ENCODE data around the gene TNK1.
"Not testable (repeated sequence)": the region's sequence is repeated elsewhere in the genome, so short reads cannot be mapped to it uniquely, and the experiment has no call there.

Gene TNK1

GRCh38 chr17:7367083-7367482 lies 13.8 kb upstream of the TNK1 start:
- ChIA-PET CTCF (interaction anchor here (1.9 kb wide), 1 partner anchor 11 kb away, joined by 8 read pairs; no protein-coding TSS in a partner anchor), POLR2A (no interaction called here)
- Histone ChIP-seq H3K4me3 (ENCODE audit: control insufficient read depth in 1 of 7, extremely low read depth in 1 of 7, insufficient read depth in 4 of 7, low read depth in 2 of 7, low read length in 6 of 7) (no peak overlapping the region), H3K27me3 (replicated peaks in 2 of 5; ENCODE audit: control insufficient read depth in 4 of 5, insufficient read depth in 5 of 5, low read length in 4 of 5) (peaks cover 0 to 6% (median 0%) of the 10 kb centered on the region in 5 experiments), H3K4me1 (ENCODE audit: control extremely low read depth in 1 of 4, control insufficient read depth in 4 of 4, insufficient read depth in 4 of 4, low read length in 3 of 4) (no peaks in the 10 kb centered on the region), H3K27ac (ENCODE audit: insufficient read depth in 1 of 2, low read depth in 1 of 2, low read length in 2 of 2, poor library complexity in 1 of 2, severe bottlenecking in 2 of 2) (no peak overlapping the region), H3K36me3 (ENCODE audit: control insufficient read depth in 4 of 4, insufficient read depth in 4 of 4, low read length in 3 of 4) (no peaks in the 10 kb centered on the region), H3K9me3 (ENCODE audit: control extremely low read depth in 1 of 5, control insufficient read depth in 4 of 5, insufficient read depth in 2 of 5, low read depth in 1 of 5, low read length in 4 of 5) (no peaks in the 10 kb centered on the region)
- 100% methylated on average over 3 of the region's 8 CpGs for WGBS (ENCODE audit: insufficient coverage)
- no peak for DNase-seq

GRCh38 chr17:7367918-7368598 lies 12.8 kb upstream of the TNK1 start:
- DNase-seq: no peak
- Histone ChIP-seq H3K4me1 (ENCODE audit: control extremely low read depth in 1 of 4, control insufficient read depth in 4 of 4, insufficient read depth in 4 of 4, low read length in 3 of 4) (no peaks in the 10 kb centered on the region), H3K9me3 (ENCODE audit: control extremely low read depth in 1 of 5, control insufficient read depth in 4 of 5, insufficient read depth in 2 of 5, low read depth in 1 of 5, low read length in 4 of 5) (no peaks in the 10 kb centered on the region), H3K27ac (ENCODE audit: insufficient read depth in 1 of 2, low read depth in 1 of 2, low read length in 2 of 2, poor library complexity in 1 of 2, severe bottlenecking in 2 of 2) (no peak overlapping the region), H3K27me3 (replicated peaks in 2 of 5; ENCODE audit: control insufficient read depth in 4 of 5, insufficient read depth in 5 of 5, low read length in 4 of 5) (peaks cover 0 to 6% (median 0%) of the 10 kb centered on the region in 5 experiments), H3K4me3 (ENCODE audit: control insufficient read depth in 1 of 7, extremely low read depth in 1 of 7, insufficient read depth in 4 of 7, low read depth in 2 of 7, low read length in 6 of 7) (no peak overlapping the region), H3K36me3 (ENCODE audit: control insufficient read depth in 4 of 4, insufficient read depth in 4 of 4, low read length in 3 of 4) (no peaks in the 10 kb centered on the region)
- ChIA-PET POLR2A (interaction anchor here (0.6 kb wide), 1 partner anchor 190 kb away, joined by 3 read pairs; the partner anchor contains the start of gene TNFSF13), CTCF (interaction anchor here (0.9 to 1.9 kb wide), 3 partner anchors 12 to 72 kb away, joined by 3 to 8 read pairs (median 3); no protein-coding TSS in a partner anchor)
- 67% methylated on average over 2 of the region's 13 CpGs for WGBS (ENCODE audit: insufficient coverage)

- 83% methylated on average over 4 of the region's 5 CpGs for WGBS (ENCODE audit: insufficient coverage)
- ChIA-PET CTCF (interaction anchor here (0.9 to 2.0 kb wide), 3 partner anchors 12 to 72 kb away, joined by 3 to 8 read pairs (median 7); no protein-coding TSS in a partner anchor), POLR2A (interaction anchor here (0.9 kb wide), 1 partner anchor 32 kb away, joined by 3 read pairs; the partner anchor contains the start of gene ACAP1)
- not testable (repeated sequence) for H3K27ac ChIP-seq (ENCODE audit: insufficient read depth in 1 of 2, low read depth in 1 of 2, low read length in 2 of 2, poor library complexity in 1 of 2, severe bottlenecking in 2 of 2); H3K36me3 ChIP-seq (ENCODE audit: control insufficient read depth in 4 of 4, insufficient read depth in 4 of 4, low read length in 3 of 4); H3K4me3 ChIP-seq (ENCODE audit: control insufficient read depth in 1 of 7, extremely low read depth in 1 of 7, insufficient read depth in 4 of 7, low read depth in 2 of 7, low read length in 6 of 7); H3K9me3 ChIP-seq (ENCODE audit: control extremely low read depth in 1 of 5, control insufficient read depth in 4 of 5, insufficient read depth in 2 of 5, low read depth in 1 of 5, low read length in 4 of 5); H3K4me1 ChIP-seq (ENCODE audit: control extremely low read depth in 1 of 4, control insufficient read depth in 4 of 4, insufficient read depth in 4 of 4, low read length in 3 of 4); H3K27me3 ChIP-seq (replicated peaks in 2 of 5; ENCODE audit: control insufficient read depth in 4 of 5, insufficient read depth in 5 of 5, low read length in 4 of 5); DNase-seq
Observed at GRCh38 chr17:7368599-7368994, 12.3 kb upstream of the TNK1 start.

GRCh38 chr17:7369825-7370224 lies 11.1 kb upstream of the TNK1 start:
- POLR2A ChIA-PET: interaction anchor here (0.6 to 0.9 kb wide), 2 partner anchors 11 to 33 kb away, joined by 3 read pairs; partner anchors contain the start of gene ACAP1
- no peaks in the 10 kb centered on the region for H3K4me1 ChIP-seq (ENCODE audit: control extremely low read depth in 1 of 4, control insufficient read depth in 4 of 4, insufficient read depth in 4 of 4, low read length in 3 of 4)

GRCh38 chr17:7370853-7371252 lies 10.0 kb upstream of the TNK1 start:
- ChIA-PET POLR2A (no interaction called here), CTCF (interaction anchor here (0.8 to 2.5 kb wide), 5 partner anchors 10 to 86 kb away, joined by 3 to 8 read pairs (median 3); partner anchors contain the start of gene TMEM95)
- no peaks in the 10 kb centered on the region for H3K4me1 ChIP-seq (ENCODE audit: control extremely low read depth in 1 of 4, control insufficient read depth in 4 of 4, insufficient read depth in 4 of 4, low read length in 3 of 4)
- peaks cover 0 to 6% (median 0%) of the 10 kb centered on the region in 5 experiments for H3K27me3 ChIP-seq (replicated peaks in 2 of 5; ENCODE audit: control insufficient read depth in 4 of 5, insufficient read depth in 5 of 5, low read length in 4 of 5)
- no peaks in the 10 kb centered on the region for H3K36me3 ChIP-seq (ENCODE audit: control insufficient read depth in 4 of 4, insufficient read depth in 4 of 4, low read length in 3 of 4)
- H3K9me3 ChIP-seq (ENCODE audit: control extremely low read depth in 1 of 5, control insufficient read depth in 4 of 5, insufficient read depth in 2 of 5, low read depth in 1 of 5, low read length in 4 of 5): no peaks in the 10 kb centered on the region
- no peak for DNase-seq
- no peak overlapping the region for H3K27ac ChIP-seq (ENCODE audit: insufficient read depth in 1 of 2, low read depth in 1 of 2, low read length in 2 of 2, poor library complexity in 1 of 2, severe bottlenecking in 2 of 2)
- no CpG with 5 or more reads among the region's 4 CpGs for WGBS (ENCODE audit: insufficient coverage)
- no peak overlapping the region for H3K4me3 ChIP-seq (ENCODE audit: control insufficient read depth in 1 of 7, extremely low read depth in 1 of 7, insufficient read depth in 4 of 7, low read depth in 2 of 7, low read length in 6 of 7)

More at GRCh38 chr17:7369825-7370224, 11.1 kb upstream of the TNK1 start:
- no peaks in the 10 kb centered on the region for H3K36me3 ChIP-seq (ENCODE audit: control insufficient read depth in 4 of 4, insufficient read depth in 4 of 4, low read length in 3 of 4)
- 100% methylated on average over 5 of the region's 5 CpGs for WGBS (ENCODE audit: insufficient coverage)
- CTCF ChIA-PET: interaction anchor here (1.3 to 2.5 kb wide), 3 partner anchors 11 to 22 kb away, joined by 3 to 8 read pairs (median 7); partner anchors contain the start of gene TMEM95
- H3K4me3 ChIP-seq (ENCODE audit: control insufficient read depth in 1 of 7, extremely low read depth in 1 of 7, insufficient read depth in 4 of 7, low read depth in 2 of 7, low read length in 6 of 7): no peak overlapping the region
- H3K27ac ChIP-seq (ENCODE audit: insufficient read depth in 1 of 2, low read depth in 1 of 2, low read length in 2 of 2, poor library complexity in 1 of 2, severe bottlenecking in 2 of 2): no peak overlapping the region
- no peaks in the 10 kb centered on the region for H3K9me3 ChIP-seq (ENCODE audit: control extremely low read depth in 1 of 5, control insufficient read depth in 4 of 5, insufficient read depth in 2 of 5, low read depth in 1 of 5, low read length in 4 of 5)
- DNase-seq: no peak
- peaks cover 0 to 6% (median 0%) of the 10 kb centered on the region in 5 experiments for H3K27me3 ChIP-seq (replicated peaks in 2 of 5; ENCODE audit: control insufficient read depth in 4 of 5, insufficient read depth in 5 of 5, low read length in 4 of 5)

GRCh38 chr17:7374353-7374752 lies 6.5 kb upstream of the TNK1 start:
- peaks cover 0 to 4% (median 0%) of the 10 kb centered on the region in 5 experiments for H3K27me3 ChIP-seq (replicated peaks in 2 of 5; ENCODE audit: control insufficient read depth in 4 of 5, insufficient read depth in 5 of 5, low read length in 4 of 5)
- no peaks in the 10 kb centered on the region for H3K4me1 ChIP-seq (ENCODE audit: control extremely low read depth in 1 of 4, control insufficient read depth in 4 of 4, insufficient read depth in 4 of 4, low read length in 3 of 4)
- H3K36me3 ChIP-seq (ENCODE audit: control insufficient read depth in 4 of 4, insufficient read depth in 4 of 4, low read length in 3 of 4): no peaks in the 10 kb centered on the region
- no peak overlapping the region for H3K27ac ChIP-seq (ENCODE audit: insufficient read depth in 1 of 2, low read depth in 1 of 2, low read length in 2 of 2, poor library complexity in 1 of 2, severe bottlenecking in 2 of 2)
- ChIA-PET CTCF (interaction anchor here (1.1 to 3.4 kb wide), 4 partner anchors 8 to 28 kb away, joined by 3 to 13 read pairs (median 4); partner anchors contain the start of gene TMEM95), POLR2A (no interaction called here)
- peaks cover 0 to 3% (median 2%) of the 10 kb centered on the region in 5 experiments for H3K9me3 ChIP-seq (ENCODE audit: control extremely low read depth in 1 of 5, control insufficient read depth in 4 of 5, insufficient read depth in 2 of 5, low read depth in 1 of 5, low read length in 4 of 5)
- no peak overlapping the region for H3K4me3 ChIP-seq (ENCODE audit: control insufficient read depth in 1 of 7, extremely low read depth in 1 of 7, insufficient read depth in 4 of 7, low read depth in 2 of 7, low read length in 6 of 7)
- no peak for DNase-seq
- WGBS (ENCODE audit: insufficient coverage): 93% methylated on average over 2 of the region's 2 CpGs

GRCh38 chr17:7379134-7379533 lies 1.8 kb upstream of the TNK1 start:
- no peak for DNase-seq
- Histone ChIP-seq H3K27ac (ENCODE audit: insufficient read depth in 1 of 2, low read depth in 1 of 2, low read length in 2 of 2, poor library complexity in 1 of 2, severe bottlenecking in 2 of 2) (no peak overlapping the region), H3K27me3 (replicated peaks in 2 of 5; ENCODE audit: control insufficient read depth in 4 of 5, insufficient read depth in 5 of 5, low read length in 4 of 5) (peaks cover 2 to 33% (median 23%) of the 10 kb centered on the region in 5 experiments), H3K4me1 (ENCODE audit: control extremely low read depth in 1 of 4, control insufficient read depth in 4 of 4, insufficient read depth in 4 of 4, low read length in 3 of 4) (peaks cover 0 to 25% (median 13%) of the 10 kb centered on the region in 4 experiments), H3K9me3 (ENCODE audit: control extremely low read depth in 1 of 5, control insufficient read depth in 4 of 5, insufficient read depth in 2 of 5, low read depth in 1 of 5, low read length in 4 of 5) (peaks cover 0 to 11% (median 3%) of the 10 kb centered on the region in 5 experiments), H3K36me3 (ENCODE audit: control insufficient read depth in 4 of 4, insufficient read depth in 4 of 4, low read length in 3 of 4) (no peaks in the 10 kb centered on the region), H3K4me3 (ENCODE audit: control insufficient read depth in 1 of 7, extremely low read depth in 1 of 7, insufficient read depth in 4 of 7, low read depth in 2 of 7, low read length in 6 of 7) (no peak overlapping the region)
- no CpG with 5 or more reads among the region's 3 CpGs for WGBS (ENCODE audit: insufficient coverage)
- ChIA-PET POLR2A (no interaction called here), CTCF (interaction anchor here (2.0 kb wide), 1 partner anchor 15 kb away, joined by 6 read pairs; the partner anchor contains the start of gene PLSCR3)

All from common myeloid progenitor, CD34-positive (primary cell).